GM12865 (cell line): ENCODE results near the gene SYCP2L.

Experiments used
- DNase-seq: peaks from one replicate; pipeline ENCODE4 v3.0.0; 2010; ENCODE audit warnings: low read depth
- H3K4me3 ChIP-seq: 2 replicates; pipeline ENCODE4 v1.5.1; 2011; ENCODE audit warnings: mild to moderate bottlenecking, low read depth, low read length, control low read depth
- TF ChIP-seq, protein P1 (sequence below): IDR thresholded peaks from 2 replicates; pipeline ENCODE4 v1.5.1; 2011; ENCODE audit warnings: low read length, control low read depth, low read depth, inconsistent platforms; ENCODE audit not compliant: insufficient read depth; ENCODE audit errors: missing control alignments

Gene SYCP2L

DNA sequence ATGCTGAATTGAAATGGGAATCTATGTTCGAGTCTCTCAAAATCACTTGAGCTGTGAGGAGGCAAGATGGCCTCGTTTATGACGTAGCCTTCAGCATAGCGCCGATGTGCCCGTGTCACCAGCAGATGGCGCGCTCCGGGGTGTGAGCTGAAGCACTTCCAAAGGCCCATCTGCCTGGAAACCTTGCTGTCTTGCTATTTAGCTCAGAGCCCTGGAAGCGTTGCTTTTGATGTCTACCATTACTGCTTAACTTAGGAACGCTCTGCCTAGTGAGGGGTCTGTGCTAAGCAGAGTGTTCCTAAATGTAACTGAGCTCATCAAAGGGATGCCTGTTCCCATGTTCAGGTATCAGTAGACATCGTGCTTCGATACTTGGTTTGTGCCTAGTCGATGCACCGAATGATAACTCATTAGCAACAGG, 67.7 kb downstream of the SYCP2L start:
- no peak overlapping the region for H3K4me3 ChIP-seq
- peak; percentile 87 for DNase-seq
- TF ChIP-seq, protein P1, sequence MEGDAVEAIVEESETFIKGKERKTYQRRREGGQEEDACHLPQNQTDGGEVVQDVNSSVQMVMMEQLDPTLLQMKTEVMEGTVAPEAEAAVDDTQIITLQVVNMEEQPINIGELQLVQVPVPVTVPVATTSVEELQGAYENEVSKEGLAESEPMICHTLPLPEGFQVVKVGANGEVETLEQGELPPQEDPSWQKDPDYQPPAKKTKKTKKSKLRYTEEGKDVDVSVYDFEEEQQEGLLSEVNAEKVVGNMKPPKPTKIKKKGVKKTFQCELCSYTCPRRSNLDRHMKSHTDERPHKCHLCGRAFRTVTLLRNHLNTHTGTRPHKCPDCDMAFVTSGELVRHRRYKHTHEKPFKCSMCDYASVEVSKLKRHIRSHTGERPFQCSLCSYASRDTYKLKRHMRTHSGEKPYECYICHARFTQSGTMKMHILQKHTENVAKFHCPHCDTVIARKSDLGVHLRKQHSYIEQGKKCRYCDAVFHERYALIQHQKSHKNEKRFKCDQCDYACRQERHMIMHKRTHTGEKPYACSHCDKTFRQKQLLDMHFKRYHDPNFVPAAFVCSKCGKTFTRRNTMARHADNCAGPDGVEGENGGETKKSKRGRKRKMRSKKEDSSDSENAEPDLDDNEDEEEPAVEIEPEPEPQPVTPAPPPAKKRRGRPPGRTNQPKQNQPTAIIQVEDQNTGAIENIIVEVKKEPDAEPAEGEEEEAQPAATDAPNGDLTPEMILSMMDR, result peak; percentile 91

GRCh38 chr6:10956776-10957175, 69.9 kb downstream of the SYCP2L start:
- TF ChIP-seq, protein P1, result no peak
- no peak for DNase-seq
- no peak overlapping the region for H3K4me3 ChIP-seq

DNA sequence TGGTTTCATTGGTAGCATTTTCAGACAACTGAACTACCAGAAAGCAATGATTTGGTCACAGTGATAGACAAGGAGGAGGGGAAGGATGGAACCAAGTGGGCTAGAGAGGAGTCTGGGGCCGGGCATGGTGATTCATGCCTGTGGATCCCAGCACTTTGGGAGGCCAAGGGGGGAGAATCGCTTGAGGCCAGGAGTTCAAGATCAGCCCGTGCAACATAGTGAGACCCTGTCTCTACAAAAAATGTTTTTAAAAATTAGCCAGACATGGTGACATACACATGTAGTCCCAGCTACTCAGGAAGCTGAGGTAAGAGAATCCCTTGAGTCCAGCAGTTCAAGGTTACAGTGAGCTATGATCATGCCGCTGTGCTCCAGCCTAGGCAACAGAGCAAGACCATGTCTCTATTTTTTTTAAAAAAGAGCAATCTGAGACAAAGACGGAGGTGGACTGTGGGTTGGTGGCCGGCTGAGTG, 70.6 kb downstream of the SYCP2L start:
- H3K4me3 ChIP-seq, result no peak overlapping the region
- DNase-seq, result no peak
- TF ChIP-seq, protein P1, result no peak

- H3K4me3 ChIP-seq, result no peak overlapping the region
- no peak for DNase-seq
- TF ChIP-seq, protein P1, result no peak
Observed at GRCh38 chr6:10960171-10960570, 73.3 kb downstream of the SYCP2L start.

DNA sequence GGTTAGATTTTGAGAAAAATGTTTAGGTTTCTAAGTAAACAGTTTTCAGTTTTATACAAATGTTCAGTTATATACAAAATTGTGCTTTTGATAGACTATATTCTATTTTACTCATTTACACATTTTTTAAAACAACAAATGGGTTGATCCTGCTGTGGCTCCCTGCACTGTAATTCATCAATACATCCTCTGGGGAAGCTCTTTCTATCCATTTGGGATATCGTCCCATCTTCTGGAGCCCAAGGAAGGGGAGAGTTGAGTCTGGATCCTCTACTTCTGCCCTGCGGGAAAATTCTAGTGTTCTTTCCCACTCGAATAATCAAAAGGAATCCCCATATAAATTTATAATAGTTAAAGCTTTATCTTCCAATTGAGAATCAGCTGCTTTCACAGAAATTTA, 75.0 kb downstream of the SYCP2L start:
- no peak overlapping the region for H3K4me3 ChIP-seq
- no peak for DNase-seq
- TF ChIP-seq, protein P1, result no peak

- no peak overlapping the region for H3K4me3 ChIP-seq
- DNase-seq, result peak; percentile 52
- TF ChIP-seq, protein P1, result no peak
Observed at GRCh38 chr6:10962673-10963072, 75.8 kb downstream of the SYCP2L start.

- TF ChIP-seq, protein P1, result no peak
- no peak for DNase-seq
- H3K4me3 ChIP-seq, result no peak overlapping the region
Observed at GRCh38 chr6:10963113-10963512, 76.3 kb downstream of the SYCP2L start.
